ENCODE results near the gene TIGD1. TPM values are rescaled to one million over a fixed set of nuclear protein-coding genes. Genes with fewer than 3 reads are reported as not detected.

Gene TIGD1
- total and polyA plus RNA-seq, 8 donors = 0.88 to 5.9 (median 2.2) TPM

DNA sequence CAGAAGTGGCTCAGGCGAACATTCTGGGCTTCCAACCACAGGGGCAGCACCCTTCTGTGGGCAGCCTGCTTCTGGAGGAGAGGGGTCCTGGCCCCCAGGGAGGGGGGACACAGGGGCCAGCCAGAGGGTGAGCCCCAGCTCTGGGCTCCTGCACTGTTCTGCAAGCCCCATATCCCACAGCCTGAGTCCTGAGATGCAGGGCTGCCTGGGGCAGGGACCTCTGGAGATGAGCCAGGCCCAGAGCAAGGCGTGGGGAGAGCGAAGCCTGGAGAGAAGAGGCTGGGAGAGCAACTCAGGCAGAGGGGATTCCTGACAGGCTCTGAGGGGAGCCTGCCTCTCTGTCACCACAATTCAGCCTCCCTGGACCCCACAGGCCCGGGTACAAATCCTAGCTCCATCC, 43.6 kb downstream of the TIGD1 start:
- no peak overlapping the region for H3K27ac ChIP-seq
- no peak for FAIRE-seq
- ATAC-seq = no peak
- TF ChIP-seq, protein P1, sequence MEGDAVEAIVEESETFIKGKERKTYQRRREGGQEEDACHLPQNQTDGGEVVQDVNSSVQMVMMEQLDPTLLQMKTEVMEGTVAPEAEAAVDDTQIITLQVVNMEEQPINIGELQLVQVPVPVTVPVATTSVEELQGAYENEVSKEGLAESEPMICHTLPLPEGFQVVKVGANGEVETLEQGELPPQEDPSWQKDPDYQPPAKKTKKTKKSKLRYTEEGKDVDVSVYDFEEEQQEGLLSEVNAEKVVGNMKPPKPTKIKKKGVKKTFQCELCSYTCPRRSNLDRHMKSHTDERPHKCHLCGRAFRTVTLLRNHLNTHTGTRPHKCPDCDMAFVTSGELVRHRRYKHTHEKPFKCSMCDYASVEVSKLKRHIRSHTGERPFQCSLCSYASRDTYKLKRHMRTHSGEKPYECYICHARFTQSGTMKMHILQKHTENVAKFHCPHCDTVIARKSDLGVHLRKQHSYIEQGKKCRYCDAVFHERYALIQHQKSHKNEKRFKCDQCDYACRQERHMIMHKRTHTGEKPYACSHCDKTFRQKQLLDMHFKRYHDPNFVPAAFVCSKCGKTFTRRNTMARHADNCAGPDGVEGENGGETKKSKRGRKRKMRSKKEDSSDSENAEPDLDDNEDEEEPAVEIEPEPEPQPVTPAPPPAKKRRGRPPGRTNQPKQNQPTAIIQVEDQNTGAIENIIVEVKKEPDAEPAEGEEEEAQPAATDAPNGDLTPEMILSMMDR (IDR thresholded peaks at IDR 0.05) = no peak
- peaks cover 0 to 6% (median 2%) of the 10 kb centered on the region in 3 donors for H3K4me1 ChIP-seq
- no peaks in the 10 kb centered on the region for H3K9me3 ChIP-seq
- no peak overlapping the region for H3K4me3 ChIP-seq
- no peaks in the 10 kb centered on the region for H3K36me3 ChIP-seq
- intact Hi-C loops (cut with DNase I) = no loop called here
- H3K27me3 ChIP-seq = no peaks in the 10 kb centered on the region
- WGBS, 2 donors = 77 to 83% methylated on average over 4 of the region's 4 CpGs
- DNase-seq = no peak

DNA sequence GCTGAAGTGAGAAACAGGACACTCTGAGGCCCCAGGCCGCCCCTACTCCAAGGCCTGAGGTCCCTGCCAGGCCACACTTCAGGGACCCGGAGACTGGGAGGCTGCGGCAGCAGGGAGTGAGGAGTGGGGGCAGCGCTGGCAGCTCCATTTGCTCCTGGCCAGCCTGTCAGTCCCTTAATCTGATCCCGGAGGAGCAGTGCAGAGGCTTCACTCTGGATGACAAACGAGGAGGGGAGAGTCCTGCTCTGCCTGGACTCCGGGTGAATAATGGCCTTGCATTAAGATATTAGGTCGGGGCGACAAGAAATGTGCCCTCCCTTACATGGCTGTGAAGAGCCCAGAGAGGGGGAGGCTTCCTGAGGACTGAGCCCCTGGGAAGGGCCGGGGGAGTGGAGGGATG, 44.5 kb downstream of the TIGD1 start:
- Histone ChIP-seq H3K36me3 (no peaks in the 10 kb centered on the region), H3K4me3 (no peak overlapping the region), H3K4me1 (peaks cover 0 to 11% (median 9%) of the 10 kb centered on the region in 3 donors), H3K27ac (no peak overlapping the region), H3K27me3 (no peaks in the 10 kb centered on the region), H3K9me3 (no peaks in the 10 kb centered on the region)
- no peak for ATAC-seq
- TF ChIP-seq, protein P1 (IDR thresholded peaks at IDR 0.05) = no peak
- no peak for DNase-seq
- intact Hi-C loops (cut with DNase I) = no loop called here
- 65 to 71% methylated on average over 10 of the region's 10 CpGs for WGBS, 2 donors
- FAIRE-seq = no peak

DNA sequence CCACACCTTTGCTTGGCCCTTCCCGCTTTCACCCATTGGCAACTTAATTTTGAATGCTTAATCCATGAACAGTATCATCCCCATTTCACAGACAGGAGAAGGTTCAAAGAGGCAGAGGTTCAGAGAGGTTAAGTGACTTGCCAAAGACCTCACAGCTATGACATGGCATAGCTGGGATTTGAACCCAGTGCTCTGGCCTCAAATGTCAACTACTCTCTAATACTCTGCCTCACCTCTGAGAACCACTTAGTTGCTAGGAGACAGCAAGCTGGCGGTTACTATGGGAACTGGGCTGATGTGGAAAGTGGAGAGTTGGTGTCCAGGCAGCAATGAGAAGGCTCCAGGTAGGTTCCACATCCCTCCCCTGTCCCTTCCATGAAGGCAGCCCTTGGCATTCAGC, 45.9 kb downstream of the TIGD1 start:
- ATAC-seq (peak in 1 of 4 donors; percentile 21), DNase-seq (no peak), FAIRE-seq (no peak)
- WGBS, 2 donors = 87 to 93% methylated on average over 2 of the region's 2 CpGs
- H3K4me3 ChIP-seq = no peak overlapping the region
- TF ChIP-seq, protein P1 (IDR thresholded peaks at IDR 0.05) = no peak
- intact Hi-C loops (cut with DNase I) = no loop called here
- peaks cover 0 to 11% (median 9%) of the 10 kb centered on the region in 3 donors for H3K4me1 ChIP-seq
- H3K9me3 ChIP-seq = no peaks in the 10 kb centered on the region
- H3K36me3 ChIP-seq = no peaks in the 10 kb centered on the region
- H3K27ac ChIP-seq = no peak overlapping the region
- no peaks in the 10 kb centered on the region for H3K27me3 ChIP-seq

DNA sequence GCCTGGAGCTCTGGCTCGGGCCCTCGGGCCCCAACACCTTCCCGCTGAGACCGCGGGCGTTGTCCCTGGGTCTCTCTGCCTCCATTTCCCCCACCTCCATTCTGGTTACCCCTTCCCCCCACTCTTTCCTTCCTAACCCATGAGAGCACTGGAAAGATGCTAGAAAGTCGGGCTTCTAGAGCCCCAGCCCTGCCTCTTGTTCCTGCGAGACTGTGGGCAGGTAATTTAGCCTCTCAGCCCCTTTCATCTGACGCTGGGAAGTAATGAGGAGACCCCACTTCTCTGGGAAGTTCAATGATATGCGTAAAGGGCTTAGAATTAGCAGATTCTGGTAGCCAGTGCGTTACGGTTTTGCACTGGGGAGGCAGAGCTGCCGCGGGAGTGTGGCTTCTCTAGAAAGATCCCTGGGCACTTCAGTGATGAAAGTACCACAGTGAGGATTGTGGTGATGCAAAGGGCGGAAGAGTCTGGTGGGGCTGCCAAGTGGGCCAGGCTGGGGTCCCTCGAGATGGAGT, 46.5 kb downstream of the TIGD1 start:
- intact Hi-C loops (cut with DNase I) = no loop called here
- H3K27me3 ChIP-seq = no peaks in the 10 kb centered on the region
- ATAC-seq (no peak), DNase-seq (no peak), FAIRE-seq (no peak)
- 76 to 78% methylated on average over 16 of the region's 16 CpGs for WGBS, 2 donors
- no peak overlapping the region for H3K4me3 ChIP-seq
- H3K27ac ChIP-seq = no peak overlapping the region
- H3K4me1 ChIP-seq = peaks cover 0 to 11% (median 9%) of the 10 kb centered on the region in 3 donors
- no peaks in the 10 kb centered on the region for H3K9me3 ChIP-seq
- TF ChIP-seq, protein P1 (IDR thresholded peaks at IDR 0.05) = no peak
- H3K36me3 ChIP-seq = no peaks in the 10 kb centered on the region
